HG03025 (cell line): ENCODE results near the gene NTNG1.
"Not testable (repeated sequence)": the region's sequence is repeated elsewhere in the genome, so short reads cannot be mapped to it uniquely, and the experiment has no call there.

Experiments
- ATAC-seq: cut with Tn5 transposase; IDR thresholded peaks from one replicate; pipeline ENCODE4 v1.9.1; 2021; ENCODE audit warnings: mild to moderate bottlenecking, moderate library complexity; ENCODE audit not compliant: unreplicated experiment, low FRiP score

Gene NTNG1

DNA sequence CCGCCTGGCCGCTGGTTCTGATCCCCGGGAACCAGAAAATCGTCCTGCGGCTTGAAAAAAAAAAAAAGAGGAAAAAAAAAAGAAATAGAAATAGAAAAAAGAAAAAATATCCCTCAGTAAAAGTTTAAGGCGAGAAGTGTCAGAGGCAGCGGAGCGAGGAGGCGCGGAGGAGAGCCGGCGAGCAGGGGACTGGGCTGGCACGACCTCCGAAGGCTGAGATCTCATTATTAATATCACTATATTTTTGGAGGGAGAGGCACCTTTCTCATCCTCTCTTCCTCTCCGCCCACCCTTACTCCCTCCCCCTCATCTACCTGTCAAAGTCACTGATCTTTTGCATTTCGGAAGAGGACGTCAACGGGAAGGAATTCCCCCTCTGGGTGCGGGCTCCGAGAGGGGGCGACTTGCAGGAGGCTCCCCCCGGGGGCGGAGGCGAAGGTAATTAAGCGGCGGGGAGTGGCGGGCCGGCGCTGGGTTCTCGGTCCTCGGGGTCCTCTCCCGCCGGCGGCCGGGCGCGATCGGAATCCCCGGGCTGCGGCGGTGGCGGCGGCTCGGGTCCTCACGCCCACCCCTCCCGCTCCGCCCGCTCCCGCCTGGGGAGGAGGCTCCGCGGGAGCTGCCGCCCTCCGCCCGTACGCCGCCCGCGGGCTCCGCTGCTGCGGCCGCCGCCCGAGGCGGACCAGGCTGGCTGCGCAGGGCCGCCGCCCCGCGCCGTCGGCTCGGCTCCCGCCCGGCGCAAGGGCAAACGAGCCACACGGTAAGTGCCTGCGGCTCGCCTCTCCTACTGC lies at the start of gene NTNG1:
Gene NTNG1, plus strand, starts transcription at position 337 of the 788 bp plus-strand sequence.
- peak; percentile 33 for ATAC-seq

DNA sequence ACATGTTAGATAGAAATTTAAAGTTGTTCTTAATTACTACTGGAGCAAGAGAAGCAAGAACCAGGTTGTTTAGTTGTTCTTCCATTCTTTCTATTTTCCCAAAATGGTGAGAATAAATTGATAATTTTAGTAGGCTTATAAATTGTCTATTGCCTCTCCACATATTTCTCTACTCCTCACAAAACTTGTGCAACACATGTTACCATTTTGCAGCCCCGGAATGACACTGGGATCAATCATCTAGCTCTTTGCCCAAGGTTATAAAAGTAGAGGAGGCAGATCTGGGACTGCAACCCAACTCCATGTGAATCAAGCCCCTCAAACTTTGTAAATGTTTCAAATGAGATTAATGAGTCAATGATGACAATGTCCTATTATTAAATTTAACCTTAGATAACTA lies 49.4 kb upstream of the NTNG1 start:
- no peak for ATAC-seq

DNA sequence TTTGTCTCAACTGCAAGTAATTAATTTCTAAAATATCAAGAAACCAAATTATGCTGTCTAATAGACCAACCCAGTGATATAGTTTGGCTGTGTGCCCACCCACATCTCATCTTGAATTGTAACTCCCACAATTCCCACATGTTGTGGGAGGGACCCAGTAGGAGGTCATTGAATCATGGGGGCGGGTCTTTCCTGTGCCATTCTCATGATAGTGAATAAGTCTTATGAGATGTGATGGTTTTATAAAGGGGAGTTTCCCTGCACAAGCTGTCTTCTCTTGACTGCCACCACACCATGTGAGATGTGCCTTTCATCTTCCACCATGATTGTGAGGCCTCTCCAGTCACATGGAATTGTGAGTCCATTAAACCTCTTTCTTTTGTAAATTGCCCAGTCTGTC lies 47.4 kb upstream of the NTNG1 start:
- ATAC-seq, result not testable (repeated sequence)

DNA sequence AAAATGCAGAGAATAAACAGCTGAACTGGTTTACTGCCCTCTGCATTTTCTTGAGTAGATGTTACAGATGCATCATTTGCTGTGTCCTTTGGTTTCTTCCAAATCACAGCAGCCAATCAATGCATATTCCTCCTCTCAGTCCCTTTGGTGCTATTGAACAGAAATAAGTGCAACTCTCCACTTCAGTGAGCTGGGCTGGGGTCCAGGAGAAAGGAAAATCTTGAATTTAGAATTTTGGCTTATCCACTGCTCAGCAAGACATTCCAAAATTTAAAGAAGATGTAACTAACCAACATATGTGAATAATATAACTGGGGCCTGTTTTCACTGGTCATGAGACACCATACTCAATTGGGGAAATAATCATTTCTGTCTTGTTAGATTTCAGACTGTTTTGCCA lies 45.2 kb upstream of the NTNG1 start:
- no peak for ATAC-seq

DNA sequence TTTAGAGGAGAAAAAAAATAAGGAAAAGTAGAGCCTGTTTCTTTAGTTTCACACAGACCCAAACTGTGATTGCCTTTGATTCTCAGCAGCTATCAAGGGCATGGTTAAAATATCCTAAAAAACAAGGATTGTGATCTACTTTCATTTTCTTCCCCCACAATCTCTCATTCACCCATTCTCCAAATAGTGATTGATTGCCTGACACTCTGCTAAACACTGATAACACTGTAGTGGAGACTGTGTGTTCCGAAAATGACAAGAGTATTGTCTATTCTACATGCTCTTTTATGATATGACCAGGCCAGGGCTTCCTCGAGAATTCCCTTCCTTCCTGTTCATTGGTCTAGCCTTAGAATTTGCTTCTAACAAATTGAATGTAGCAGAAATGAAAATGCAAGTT lies 44.1 kb upstream of the NTNG1 start:
- no peak for ATAC-seq

DNA sequence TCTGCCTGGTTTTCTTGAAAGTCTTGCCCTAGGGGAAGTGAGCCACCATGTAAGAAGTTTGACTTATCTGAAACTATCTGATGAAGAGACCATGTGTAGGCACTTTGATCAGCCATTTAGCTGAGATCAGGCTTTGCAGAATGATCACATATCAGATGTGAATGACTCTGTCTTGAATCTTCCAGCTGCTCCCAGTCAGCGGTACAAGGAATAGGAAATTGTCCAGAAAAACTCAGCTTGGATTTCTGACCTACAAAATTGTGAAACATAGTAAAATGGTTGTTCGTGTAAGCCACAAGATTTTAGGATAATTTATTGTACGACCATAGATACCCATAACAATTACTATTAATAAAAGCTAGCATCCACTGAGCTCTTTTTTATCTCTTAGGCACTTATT lies 41.9 kb upstream of the NTNG1 start:
- no peak for ATAC-seq

DNA sequence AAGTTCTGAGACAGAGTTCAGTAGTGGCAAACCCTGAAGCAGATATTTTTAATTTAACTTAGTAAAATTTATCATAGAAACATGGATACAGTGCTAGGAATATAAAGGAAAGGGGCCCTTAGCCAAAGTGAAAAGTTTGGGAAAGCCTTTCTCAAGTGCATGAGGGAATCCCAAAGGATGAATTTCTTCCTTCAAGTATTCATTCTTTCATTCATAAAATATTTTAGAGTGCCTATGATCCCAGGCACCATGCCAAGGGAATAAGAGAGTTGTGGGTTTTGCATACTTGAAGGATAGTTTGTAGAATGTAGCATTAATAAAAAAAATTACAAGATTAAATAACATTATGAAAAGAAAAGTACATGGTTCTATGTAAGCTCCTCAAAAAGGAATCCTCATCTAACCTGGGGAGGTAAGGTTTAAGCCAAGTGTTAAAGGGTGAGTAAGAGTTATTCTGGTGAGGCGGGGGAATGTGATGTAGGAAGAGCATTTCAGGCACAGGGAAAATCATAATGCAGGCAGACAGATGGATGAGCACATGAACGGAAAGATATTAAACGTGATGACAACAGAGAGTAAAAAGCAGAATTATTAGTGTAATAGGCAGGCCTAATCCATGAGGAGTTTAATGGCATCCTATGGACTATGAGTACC lies 40.4 kb upstream of the NTNG1 start:
- ATAC-seq, result no peak

DNA sequence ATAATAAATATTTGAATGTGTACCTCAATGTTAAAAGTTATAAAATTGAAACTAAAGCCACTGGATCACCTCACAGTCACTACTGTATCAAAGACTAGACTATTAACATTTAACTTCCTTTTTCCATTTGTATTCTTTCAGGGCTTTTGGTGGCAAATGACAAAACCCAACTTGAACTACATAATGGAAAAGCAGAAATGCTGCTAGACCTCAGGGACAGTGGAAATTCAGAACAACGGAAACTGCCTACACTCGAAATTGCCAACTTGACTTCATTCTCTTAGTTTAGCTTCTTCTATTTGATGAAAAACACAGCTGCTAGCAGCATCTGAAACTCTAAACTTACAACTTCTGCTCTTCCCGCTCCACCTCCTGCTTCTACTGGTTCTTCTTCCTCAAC lies 34.9 kb upstream of the NTNG1 start:
- ATAC-seq, result peak; percentile 66

DNA sequence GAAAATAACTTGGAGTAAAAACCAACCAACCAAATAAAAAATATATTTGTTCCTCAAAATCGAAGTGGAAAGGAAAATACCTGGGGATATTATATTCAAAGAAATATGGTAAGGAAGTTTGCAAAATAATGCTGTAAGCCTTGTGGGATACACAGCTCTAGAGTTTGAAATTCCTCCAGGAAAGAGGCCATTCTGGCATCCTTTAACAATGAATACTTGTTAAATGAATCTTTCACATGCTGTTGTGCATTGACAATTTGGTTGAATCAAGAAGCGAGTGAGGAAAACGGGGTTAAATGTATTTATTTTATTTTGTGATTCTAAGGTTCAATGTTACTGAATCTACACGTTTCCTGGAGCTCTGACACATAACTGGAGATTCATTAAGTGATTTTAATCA lies 30.5 kb upstream of the NTNG1 start:
- ATAC-seq, result no peak

DNA sequence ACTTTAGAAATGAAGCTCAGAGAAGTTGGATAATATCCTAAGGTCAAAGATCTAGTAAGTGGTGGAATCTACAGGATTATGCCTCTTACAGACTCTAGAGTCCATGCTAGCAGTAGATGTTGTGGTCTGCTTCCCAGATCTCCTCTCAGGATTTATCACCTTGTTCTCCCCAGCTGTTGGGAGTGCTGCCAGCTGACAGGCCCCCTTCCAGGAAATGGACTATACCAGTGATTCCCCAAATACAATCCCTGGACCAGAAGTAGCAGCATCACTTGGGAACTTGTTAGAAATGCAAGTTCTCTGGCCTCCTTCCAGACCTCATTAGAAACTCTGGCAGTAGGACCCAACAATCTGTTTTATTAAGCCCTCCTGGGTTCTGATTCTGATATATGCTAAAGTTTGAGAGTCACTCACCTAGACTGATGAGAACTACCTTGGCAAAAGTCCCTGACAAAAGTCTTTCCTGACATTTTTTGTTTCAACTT lies 24.5 kb upstream of the NTNG1 start:
- ATAC-seq, result no peak

DNA sequence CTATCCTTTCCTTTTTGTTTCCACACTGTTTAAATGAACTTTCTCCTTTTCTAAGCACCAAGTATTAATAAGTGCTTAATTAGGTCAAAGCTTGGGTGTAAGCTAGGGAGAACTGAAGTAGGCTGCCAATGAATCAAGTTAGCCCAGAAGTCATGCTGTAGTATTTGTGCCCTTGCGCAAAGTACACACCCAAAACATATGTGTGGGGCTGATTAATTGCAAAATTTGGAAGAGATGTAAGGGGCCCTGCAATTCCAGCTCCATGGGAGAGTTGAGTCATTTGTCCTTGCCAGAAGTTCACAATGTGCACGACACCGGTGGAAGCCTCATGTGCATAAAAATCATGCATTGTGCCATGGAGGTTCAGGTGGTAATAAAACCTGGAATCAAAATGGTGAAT lies 18.6 kb upstream of the NTNG1 start:
- no peak for ATAC-seq

DNA sequence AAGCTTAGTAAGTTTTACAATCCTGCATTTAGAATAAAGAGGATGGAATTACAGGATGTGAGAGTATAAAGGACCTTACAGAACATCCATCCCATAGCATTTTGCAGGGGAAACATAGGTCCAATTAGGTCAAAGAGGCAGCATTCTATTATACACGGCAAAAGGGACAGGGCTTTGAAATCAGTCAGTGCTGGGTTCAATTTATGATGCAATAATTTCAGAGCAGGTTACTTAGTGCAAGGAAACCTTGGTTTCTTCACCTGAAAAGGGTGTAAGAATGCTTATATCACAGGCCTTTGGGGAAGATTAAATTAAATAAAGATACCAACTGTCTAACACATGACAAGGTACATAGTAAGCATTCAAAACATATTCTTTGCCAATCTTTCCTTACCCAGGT lies 17.1 kb upstream of the NTNG1 start:
- ATAC-seq, result no peak

DNA sequence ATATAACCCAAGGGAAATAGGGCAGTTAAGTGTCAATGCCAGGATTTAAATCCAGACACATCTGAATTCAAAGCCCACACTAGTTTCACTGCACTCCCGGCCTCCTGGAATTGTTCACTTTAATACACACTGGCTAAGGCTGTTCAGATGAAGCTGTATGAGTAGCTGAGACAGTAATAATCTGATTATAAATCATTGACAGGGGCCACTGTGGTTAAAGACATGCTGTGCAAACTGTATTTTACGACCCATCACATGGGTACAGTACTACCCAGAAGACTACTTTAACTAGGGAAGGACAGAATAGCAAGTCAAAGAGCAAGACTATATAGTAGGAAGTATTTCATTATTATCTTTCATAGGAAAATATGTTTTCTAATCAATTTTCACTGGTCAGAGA lies 16.1 kb upstream of the NTNG1 start:
- no peak for ATAC-seq

DNA sequence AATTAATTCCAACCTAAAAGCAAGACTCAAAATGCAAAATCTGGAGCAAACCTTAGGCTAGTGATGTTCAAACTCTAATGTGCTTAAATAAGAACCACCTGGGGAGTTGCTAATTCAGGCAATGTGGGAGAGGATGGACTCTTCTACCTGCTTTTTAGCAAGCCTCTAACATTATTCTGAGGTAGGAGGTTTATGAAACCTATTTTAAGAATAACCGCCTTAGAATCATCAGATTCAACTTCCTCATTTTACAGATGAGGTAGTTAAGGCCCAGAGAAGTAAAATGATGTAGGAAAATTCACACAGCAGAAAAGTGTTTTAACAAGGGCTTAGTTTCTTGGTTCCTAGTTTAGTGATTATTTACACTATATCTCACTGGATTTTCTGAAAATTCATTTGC lies 8.6 kb upstream of the NTNG1 start:
- ATAC-seq, result peak; percentile 72

DNA sequence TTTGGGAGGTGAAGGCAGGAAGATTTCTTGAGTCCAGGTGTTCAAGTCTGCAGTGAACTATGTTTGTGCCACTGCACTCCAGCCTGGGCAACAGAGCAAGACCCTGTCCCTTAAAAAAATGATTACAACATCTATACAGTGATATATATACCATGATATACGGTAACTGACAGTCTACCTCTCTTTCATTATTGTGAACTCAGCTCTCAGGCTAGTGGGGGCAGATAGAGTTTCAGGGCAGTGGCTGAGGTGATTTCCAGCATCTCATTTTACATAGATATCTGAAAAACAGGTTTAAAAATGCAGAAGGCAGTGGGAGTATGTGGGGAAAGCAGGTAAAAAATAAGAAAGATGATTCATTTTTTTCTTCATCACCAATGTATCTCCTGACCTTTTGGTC lies 8.1 kb upstream of the NTNG1 start:
- ATAC-seq, result peak; percentile 63

DNA sequence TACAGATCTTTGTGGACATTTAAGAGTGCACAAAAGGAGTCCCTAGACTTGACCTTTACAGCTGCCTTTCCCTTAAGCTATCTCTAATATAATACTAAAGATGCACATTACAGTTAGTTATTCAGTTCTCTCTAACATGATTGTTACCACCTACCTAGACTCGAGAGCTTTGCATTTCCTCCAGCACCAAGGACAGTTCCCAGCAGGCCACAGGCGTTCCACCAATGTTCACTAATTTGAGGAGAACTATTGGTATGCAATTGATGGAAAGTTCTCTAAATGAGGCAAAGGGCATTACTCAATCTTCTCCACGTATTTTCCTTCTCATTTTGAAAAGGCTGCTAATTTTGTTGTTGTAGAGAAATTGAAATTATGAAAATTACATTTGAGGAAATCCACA lies 5.4 kb upstream of the NTNG1 start:
- ATAC-seq, result no peak

DNA sequence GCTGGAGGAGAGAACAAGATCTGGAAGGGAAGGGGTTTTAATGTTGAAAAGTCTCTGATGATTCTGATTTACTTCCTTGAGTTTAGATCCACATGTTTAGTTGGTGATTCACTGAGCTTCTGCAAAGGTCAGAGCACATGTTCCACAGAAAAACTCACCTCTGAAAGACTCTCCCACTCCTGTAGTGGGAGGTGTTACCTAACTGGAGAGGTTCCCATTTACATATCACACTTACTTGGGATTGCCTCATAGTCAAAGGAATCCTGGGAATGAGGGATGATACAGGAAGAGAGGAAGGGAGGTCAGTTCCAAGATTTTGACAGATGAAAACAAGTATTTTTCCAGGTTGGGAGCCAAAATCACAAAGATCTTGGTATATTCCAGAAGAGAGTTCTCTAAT lies 2.7 kb upstream of the NTNG1 start:
- ATAC-seq, result no peak

DNA sequence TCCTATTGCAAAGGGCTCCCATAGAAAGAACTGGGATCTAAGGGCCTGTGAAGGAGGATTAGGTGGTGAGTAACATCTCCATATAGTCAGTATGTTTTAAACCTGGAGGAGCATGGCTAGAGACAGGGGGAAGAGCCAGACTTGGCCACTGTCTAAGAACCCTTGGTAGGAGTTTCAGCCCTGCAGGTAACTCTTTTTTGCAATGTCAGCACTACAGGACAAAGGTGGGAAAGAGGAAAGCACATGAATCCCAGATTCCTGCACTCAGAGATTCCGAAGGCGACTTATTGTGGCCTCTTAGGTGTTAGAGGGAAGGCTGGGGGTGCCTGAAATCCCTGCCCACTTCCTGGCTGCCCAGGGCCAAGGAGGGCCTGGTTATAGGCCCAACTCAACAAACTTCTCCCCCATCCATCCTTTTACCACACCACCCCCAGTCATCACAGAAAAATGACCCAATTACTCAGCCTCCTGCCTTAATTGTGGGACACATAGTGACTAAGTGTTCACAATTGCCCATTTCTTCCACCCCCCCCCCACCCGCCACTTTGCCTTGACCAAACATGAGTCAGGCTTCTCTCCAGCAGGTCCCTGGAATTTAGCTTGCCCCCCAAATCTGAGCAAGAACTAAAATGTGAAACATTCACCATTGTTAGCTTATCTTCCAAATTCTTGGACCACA lies 1.9 kb upstream of the NTNG1 start:
- no peak for ATAC-seq

DNA sequence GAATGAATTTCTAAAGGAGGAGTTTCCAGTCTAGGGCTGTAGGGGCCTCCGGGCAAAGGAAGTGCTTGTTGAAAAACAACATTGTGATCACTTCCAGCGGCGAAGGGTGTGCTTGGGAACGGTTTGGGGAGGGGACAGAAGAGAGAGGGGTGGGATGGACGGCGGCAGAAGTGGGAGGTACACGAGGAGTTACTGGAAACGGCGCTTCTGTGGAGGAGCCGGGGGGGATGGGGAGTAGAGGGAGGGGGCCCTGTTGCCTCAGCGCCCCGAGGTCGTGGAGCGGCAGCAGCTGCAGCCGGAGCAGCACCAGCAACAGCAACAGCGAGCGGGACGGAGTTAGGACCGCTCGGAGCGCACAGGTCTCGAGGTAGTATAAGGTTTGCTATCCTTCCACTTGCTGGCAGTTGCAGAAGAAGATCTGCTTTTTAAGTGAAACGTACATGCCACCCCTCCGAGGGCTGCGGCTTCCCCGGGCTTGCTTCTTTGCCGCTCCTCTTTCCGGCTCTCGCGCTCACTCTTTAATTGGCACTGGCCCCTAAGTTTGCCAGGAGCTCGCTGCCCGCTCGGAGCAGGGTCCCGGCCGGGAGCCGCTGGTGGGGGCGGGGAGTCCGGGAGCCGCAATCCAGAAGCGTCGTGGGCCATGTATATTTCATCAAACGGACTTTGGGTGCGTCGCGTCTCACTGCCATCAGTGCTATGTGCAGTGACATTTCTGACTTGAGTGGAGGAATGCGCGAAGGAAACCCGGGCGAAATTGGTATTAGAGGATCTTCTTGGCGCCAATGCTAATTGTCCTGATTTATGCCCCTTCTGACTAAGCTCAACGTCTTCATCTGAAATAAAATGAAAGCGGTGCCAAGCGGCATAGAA lies 771 bp upstream of the NTNG1 start:
- ATAC-seq, result no peak

DNA sequence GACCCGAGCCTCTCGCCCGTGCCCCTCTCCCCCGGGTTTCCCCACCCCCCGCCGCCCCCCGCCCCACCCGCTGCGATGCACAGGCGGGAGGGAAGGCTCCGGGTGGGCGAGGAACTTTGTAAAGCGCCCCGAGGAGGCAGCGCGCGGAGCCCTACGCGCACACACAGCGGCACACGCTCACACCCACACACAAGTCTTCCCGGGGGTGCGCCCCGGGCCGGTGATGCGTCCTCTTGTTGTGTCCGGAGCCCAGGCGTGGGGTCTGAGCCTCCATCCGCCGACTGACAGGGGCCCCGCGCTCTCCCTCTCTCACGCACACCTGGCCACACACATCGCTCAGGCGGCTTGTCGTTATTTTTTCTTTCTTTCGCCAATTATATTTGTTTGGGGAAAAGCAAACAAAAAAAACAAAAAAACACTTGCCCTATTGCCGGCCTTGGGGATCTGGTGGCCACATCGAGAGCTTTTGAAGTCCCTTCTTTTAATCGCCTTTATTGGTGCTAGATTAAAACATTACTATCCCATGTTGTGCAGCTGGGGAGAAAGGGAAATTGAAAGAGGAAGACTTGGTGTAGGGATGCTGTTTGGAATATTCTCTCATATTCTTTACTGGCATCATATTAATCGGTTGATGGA lies 770 bp downstream of the NTNG1 start:
- ATAC-seq, result peak; percentile 58
